ENCODE measurements around the gene GYG1. TPM values are rescaled to one million over a fixed set of nuclear protein-coding genes. Genes with fewer than 3 reads are reported as not detected.

Gene GYG1
- total and polyA plus RNA-seq, 8 donors = 21.5 to 37.8 (median 22.6) TPM

- no peak for ATAC-seq
- WGBS, 2 donors = 70 to 71% methylated on average over 3 of the region's 3 CpGs
- no peaks in the 10 kb centered on the region for H3K9me3 ChIP-seq
- no peaks in the 10 kb centered on the region for H3K27me3 ChIP-seq
- H3K4me3 ChIP-seq = no peak overlapping the region
- no peak overlapping the region for H3K27ac ChIP-seq
- no peak for FAIRE-seq
- no peak for DNase-seq
- peaks cover 0 to 16% (median 0%) of the 10 kb centered on the region in 3 donors for H3K36me3 ChIP-seq
- intact Hi-C loops (cut with DNase I) = no loop called here
- TF ChIP-seq CTCF (IDR thresholded peaks at IDR 0.05) = no peak
- H3K4me1 ChIP-seq = no peaks in the 10 kb centered on the region
Measured at GRCh38 chr3:149055575-149055974, 64.2 kb downstream of the GYG1 start.

- Histone ChIP-seq H3K9me3 (no peaks in the 10 kb centered on the region), H3K27ac (no peak overlapping the region), H3K36me3 (peaks cover 0 to 20% (median 0%) of the 10 kb centered on the region in 3 donors), H3K4me3 (no peak overlapping the region), H3K27me3 (no peaks in the 10 kb centered on the region), H3K4me1 (no peaks in the 10 kb centered on the region)
- 100% methylated on average over 1 of the region's 1 CpG for WGBS, 2 donors
- FAIRE-seq (no peak), DNase-seq (no peak), ATAC-seq (no peak)
- intact Hi-C loops (cut with DNase I) = no loop called here
- no peak for TF ChIP-seq CTCF (IDR thresholded peaks at IDR 0.05)
Measured at GRCh38 chr3:149058198-149058597, 66.9 kb downstream of the GYG1 start.

- 79 to 89% methylated on average over 1 of the region's 1 CpG for WGBS, 2 donors
- FAIRE-seq (no peak), DNase-seq (no peak), ATAC-seq (no peak)
- H3K9me3 ChIP-seq = no peaks in the 10 kb centered on the region
- no peak overlapping the region for H3K27ac ChIP-seq
- no peaks in the 10 kb centered on the region for H3K27me3 ChIP-seq
- no peak for TF ChIP-seq CTCF (IDR thresholded peaks at IDR 0.05)
- H3K4me1 ChIP-seq = no peaks in the 10 kb centered on the region
- no peak overlapping the region for H3K4me3 ChIP-seq
- peaks cover 0 to 20% (median 0%) of the 10 kb centered on the region in 3 donors for H3K36me3 ChIP-seq
- intact Hi-C loops (cut with DNase I) = no loop called here
Measured at GRCh38 chr3:149058602-149059001, 67.3 kb downstream of the GYG1 start.

DNA sequence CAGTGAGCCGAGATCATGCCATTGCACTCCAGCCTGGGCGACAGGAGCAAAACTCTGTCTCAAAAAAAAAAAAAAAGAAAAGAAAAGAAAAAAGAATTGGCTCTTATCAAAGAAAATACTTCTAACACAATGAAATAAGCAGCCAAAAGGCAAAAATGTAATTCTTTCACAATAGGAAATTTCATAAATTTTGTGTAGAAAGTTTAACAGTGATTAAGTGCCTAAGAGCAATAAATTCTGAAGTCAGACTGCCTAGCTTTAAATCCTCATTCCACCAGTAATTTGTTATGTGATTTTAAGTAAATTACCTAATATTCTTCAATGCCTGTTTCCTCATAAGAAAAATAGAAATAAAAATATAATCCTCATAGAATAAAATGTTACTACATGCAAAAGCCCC, 70.4 kb downstream of the GYG1 start:
- 91 to 100% methylated on average over 2 of the region's 2 CpGs for WGBS, 2 donors
- no peaks in the 10 kb centered on the region for H3K4me1 ChIP-seq
- no peak overlapping the region for H3K4me3 ChIP-seq
- peaks cover 0 to 16% (median 0%) of the 10 kb centered on the region in 3 donors for H3K36me3 ChIP-seq
- H3K27ac ChIP-seq = no peak overlapping the region
- TF ChIP-seq CTCF (IDR thresholded peaks at IDR 0.05) = no peak
- FAIRE-seq (no peak), ATAC-seq (no peak), DNase-seq (no peak)
- no peaks in the 10 kb centered on the region for H3K9me3 ChIP-seq
- intact Hi-C loops (cut with DNase I) = no loop called here
- H3K27me3 ChIP-seq = no peaks in the 10 kb centered on the region

DNA sequence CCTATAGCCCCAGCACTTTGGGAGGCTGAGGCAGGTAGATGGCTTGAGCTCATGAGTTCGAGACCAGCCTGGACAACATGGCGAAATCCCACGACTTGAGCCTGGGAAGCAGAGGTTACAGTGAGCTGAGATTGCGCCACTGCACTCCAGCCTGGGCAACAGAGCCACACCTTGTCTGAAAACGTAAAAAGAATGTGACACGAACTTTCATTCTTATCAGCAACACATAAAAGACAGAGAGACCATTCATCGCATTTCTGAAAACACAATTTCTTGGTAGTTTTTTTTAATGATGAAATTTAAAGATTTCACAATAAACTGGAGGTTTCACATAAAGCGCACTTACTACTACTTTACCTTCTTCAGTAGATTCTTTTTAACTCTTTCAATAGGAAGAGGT, 76.5 kb downstream of the GYG1 start:
- Histone ChIP-seq H3K27me3 (no peaks in the 10 kb centered on the region), H3K9me3 (no peaks in the 10 kb centered on the region), H3K36me3 (peaks cover 0 to 27% (median 0%) of the 10 kb centered on the region in 3 donors), H3K4me1 (no peaks in the 10 kb centered on the region), H3K4me3 (no peak overlapping the region), H3K27ac (no peak overlapping the region)
- no peak for TF ChIP-seq CTCF (IDR thresholded peaks at IDR 0.05)
- ATAC-seq (no peak), FAIRE-seq (no peak), DNase-seq (no peak)
- whole genome bisulfite sequencing, 2 donors = 89 to 95% methylated on average over 8 of the region's 8 CpGs
- intact Hi-C loops (cut with DNase I) = no loop called here

Other genes starting within 250 kb of the GYG1 start
- gene CPB1, start 163.7 kb upstream of the GYG1 start, total RNA-seq = over 10,000 TPM; 20,022 to 29,247 (median 24,546) TPM
- gene CPB1, start 163.7 kb upstream of the GYG1 start, polyA plus RNA-seq = 1,000 to 10,000 TPM; 3,071 to 4,494 TPM
- 10 to 100 TPM in 1 of 6 donors, 1 to 10 TPM in 5; 3.0 to 10.4 (median 4.9) TPM for gene CPA3, start 126.2 kb upstream of the GYG1 start, total RNA-seq
- 1 to 10 TPM; 1.1 to 3.0 TPM for gene CPA3, start 126.2 kb upstream of the GYG1 start, polyA plus RNA-seq
- 10 to 100 TPM in 4 of 6 donors, 1 to 10 TPM in 2; 7.3 to 17.5 (median 13.3) TPM for gene HLTF, start 95.0 kb downstream of the GYG1 start, total RNA-seq
- gene HLTF, start 95.0 kb downstream of the GYG1 start, polyA plus RNA-seq = 1 to 10 TPM; 2.3 to 9.7 TPM
- gene HPS3, start 138.1 kb downstream of the GYG1 start, total RNA-seq = 10 to 100 TPM in 2 of 6 donors, 1 to 10 TPM in 4; 6.1 to 18.1 (median 9.1) TPM
- 1 to 10 TPM; 4.0 to 6.4 TPM for gene HPS3, start 138.1 kb downstream of the GYG1 start, polyA plus RNA-seq
- 10 to 100 TPM in 2 of 6 donors, 1 to 10 TPM in 3, under 1 TPM in 1; 0.60 to 19.6 (median 1.8) TPM for gene CP, start 230.3 kb downstream of the GYG1 start, total RNA-seq
- 1 to 10 TPM; 2.4 to 3.7 TPM for gene CP, start 230.3 kb downstream of the GYG1 start, polyA plus RNA-seq